GM19239 (cell line): Measurements from ENCODE around the gene MYOT.
"Not testable (repeated sequence)": the region's sequence is repeated elsewhere in the genome, so short reads cannot be mapped to it uniquely, and the experiment has no call there.

Experiments used
- DNase-seq: peaks from one replicate; pipeline ENCODE4 v3.0.0; 2011; ENCODE audit warnings: low spot score; ENCODE audit not compliant: insufficient read length
- FAIRE-seq: peaks from 2 replicates; lab custom pipeline; 2011; peaks lifted over from hg19 to GRCh38; lab: Jason Lieb, UNC

MYOT gene

GRCh38 chr5:137847687-137848086, 20.0 kb upstream of the MYOT start:
- DNase-seq, result no peak
- FAIRE-seq, result peak; percentile 86

GRCh38 chr5:137853165-137853564, 14.5 kb upstream of the MYOT start:
- not testable (repeated sequence) for DNase-seq, FAIRE-seq

- DNase-seq (no peak), FAIRE-seq (peak; percentile 92)
Observed at GRCh38 chr5:137856201-137856600, 11.5 kb upstream of the MYOT start.

- FAIRE-seq, result peak; percentile 83
Observed at GRCh38 chr5:137856916-137857862, 10.5 kb upstream of the MYOT start.

GRCh38 chr5:137858223-137858916, 9.3 kb upstream of the MYOT start:
- DNase-seq (no peak), FAIRE-seq (peak; percentile 92)

More at GRCh38 chr5:137856916-137857862, 10.5 kb upstream of the MYOT start:
- no peak for DNase-seq

GRCh38 chr5:137858954-137859353, 8.7 kb upstream of the MYOT start:
- FAIRE-seq, result no peak
- no peak for DNase-seq

- no peak for DNase-seq
- FAIRE-seq, result no peak
Observed at GRCh38 chr5:137862251-137862650, 5.4 kb upstream of the MYOT start.

GRCh38 chr5:137863653-137864052, 4.0 kb upstream of the MYOT start:
- not testable (repeated sequence) for DNase-seq, FAIRE-seq

- DNase-seq (no peak), FAIRE-seq (no peak)
Observed at GRCh38 chr5:137866541-137867388, 895 bp upstream of the MYOT start.

- DNase-seq, result no peak
- FAIRE-seq, result no peak
Observed at GRCh38 chr5:137870647-137871339, 3.1 kb downstream of the MYOT start.

- FAIRE-seq, result peak; percentile 45
- DNase-seq, result no peak
Observed at GRCh38 chr5:137871571-137871970, 3.9 kb downstream of the MYOT start.

- no peak for DNase-seq
- no peak for FAIRE-seq
Observed at GRCh38 chr5:137872466-137872865, 4.8 kb downstream of the MYOT start.

- DNase-seq, result no peak
Observed at GRCh38 chr5:137876101-137876500, 8.4 kb downstream of the MYOT start.

GRCh38 chr5:137880313-137880712, 12.7 kb downstream of the MYOT start:
- no peak for FAIRE-seq

More at GRCh38 chr5:137876101-137876500, 8.4 kb downstream of the MYOT start:
- FAIRE-seq, result no peak

GRCh38 chr5:137887831-137888230, 20.2 kb downstream of the MYOT start:
- FAIRE-seq (peak; percentile 72), DNase-seq (no peak)

More at GRCh38 chr5:137880313-137880712, 12.7 kb downstream of the MYOT start:
- DNase-seq, result no peak

GRCh38 chr5:137888466-137888862, 20.8 kb downstream of the MYOT start:
- FAIRE-seq, result no peak
- no peak for DNase-seq

GRCh38 chr5:137888863-137889759, 21.5 kb downstream of the MYOT start, which contains the start of gene PKD2L2:
Gene PKD2L2 (plus strand): TSS chr5:137889457. CDS start chr5:137889492, 35 bp downstream.
- FAIRE-seq (peak; percentile 94), DNase-seq (peak; percentile 53)

GRCh38 chr5:137890845-137891244, 23.2 kb downstream of the MYOT start:
- no peak for DNase-seq
- no peak for FAIRE-seq
